GM23338 (cell line): ENCODE data around the gene FTO. TPM values are rescaled to one million over a fixed set of nuclear protein-coding genes. Genes with fewer than 3 reads are reported as not detected.

ENCODE experiments used
- ATAC-seq: fragments of 200-7000 bp; cut with Tn5 transposase; 3 replicates; pipeline ENCODE4 v1.9.1; 2020
- DNase-seq: peaks from one replicate; pipeline ENCODE4 v3.0.0-alpha.2; 2015; ENCODE audit warnings: low spot score
- H2AFZ ChIP-seq: fragments of 200-600 bp; sonication (generic); 2 replicates; pipeline ENCODE4 v1.8.0; 2016; ENCODE audit warnings: antibody characterized with exemption, mild to moderate bottlenecking, moderate library complexity
- H3F3A ChIP-seq: fragments of 200-600 bp; sonication (generic); replicated peaks from 2 replicates; pipeline ENCODE4 v1.8.0; 2017; ENCODE audit warnings: antibody characterized with exemption, mixed run types, low read depth
- H3K27ac ChIP-seq: fragments of 200-600 bp; sonication (generic); 2 replicates; pipeline ENCODE4 v1.6.1; 2016; ENCODE audit warnings: low read depth
- H3K27me3 ChIP-seq: fragments of 200-600 bp; sonication (generic); 2 replicates; pipeline ENCODE4 v1.8.0; 2016; ENCODE audit warnings: mild to moderate bottlenecking, mixed run types, moderate library complexity; ENCODE audit not compliant: insufficient read depth
- H3K36me3 ChIP-seq: fragments of 200-600 bp; sonication (generic); 2 replicates; pipeline ENCODE4 v1.8.0; 2016; ENCODE audit warnings: mild to moderate bottlenecking; ENCODE audit not compliant: insufficient read depth
- H3K4me1 ChIP-seq: fragments of 200-600 bp; sonication (generic); 2 replicates; pipeline ENCODE4 v1.8.0; 2016; ENCODE audit warnings: mild to moderate bottlenecking, moderate library complexity; ENCODE audit not compliant: insufficient read depth
- H3K4me2 ChIP-seq: fragments of 200-600 bp; sonication (generic); 2 replicates; pipeline ENCODE4 v1.7.1; 2017; ENCODE audit warnings: mixed run types
- H3K4me3 ChIP-seq: fragments of 200-600 bp; sonication (generic); 2 replicates; pipeline ENCODE4 v1.6.1; 2016; ENCODE audit warnings: mixed run types
- H3K79me2 ChIP-seq: fragments of 200-600 bp; sonication (generic); replicated peaks from 2 replicates; pipeline ENCODE4 v1.8.0; 2017; ENCODE audit warnings: mild to moderate bottlenecking; ENCODE audit not compliant: insufficient read depth
- H3K9me2 ChIP-seq: fragments of 200-600 bp; sonication (generic); 2 replicates; pipeline ENCODE4 v1.8.0; 2017; ENCODE audit not compliant: insufficient read depth
- H4K20me1 ChIP-seq: fragments of 200-600 bp; sonication (generic); replicated peaks from 2 replicates; pipeline ENCODE4 v1.8.0; 2017; ENCODE audit warnings: mild to moderate bottlenecking; ENCODE audit not compliant: insufficient read depth
- H3K27ac Mint-ChIP-seq: 2 replicates; pipeline ENCODE4 v1.8.0; 2020; ENCODE audit warnings: inconsistent platforms, mild to moderate bottlenecking, moderate library complexity, mixed read lengths
- H3K27me3 Mint-ChIP-seq: 3 replicates; pipeline ENCODE4 v1.8.0; 2022; ENCODE audit warnings: low read depth, mild to moderate bottlenecking, moderate library complexity, mixed read lengths, inconsistent platforms; ENCODE audit not compliant: insufficient read depth, poor library complexity
- H3K36me3 Mint-ChIP-seq: 3 replicates; pipeline ENCODE4 v1.8.0; 2021; ENCODE audit warnings: low read depth, mild to moderate bottlenecking, inconsistent platforms, moderate library complexity, mixed read lengths
- H3K4me1 Mint-ChIP-seq: 3 replicates; pipeline ENCODE4 v1.8.0; 2020; ENCODE audit warnings: mild to moderate bottlenecking, inconsistent platforms, mixed read lengths
- H3K4me3 Mint-ChIP-seq: 3 replicates; pipeline ENCODE4 v1.8.0; 2021; ENCODE audit warnings: moderate library complexity, mild to moderate bottlenecking, inconsistent platforms, mixed read lengths
- H3K9me3 Mint-ChIP-seq: 3 replicates; pipeline ENCODE4 v1.8.0; 2020; ENCODE audit warnings: moderate library complexity, mild to moderate bottlenecking, inconsistent platforms, mixed read lengths
- CREB1 ChIP-seq: fragments of 250-450 bp; sonication (Bioruptor Pico); IDR thresholded peaks from 2 replicates; pipeline ENCODE4 v1.5.0; 2020; ENCODE audit warnings: low read depth, mild to moderate bottlenecking, moderate library complexity
- EZH2 ChIP-seq: fragments of 200-600 bp; sonication (generic); IDR thresholded peaks from one replicate; pipeline ENCODE4 v1.8.0; 2017; ENCODE audit warnings: antibody characterized with exemption, mild to moderate bottlenecking, low read depth; ENCODE audit not compliant: unreplicated experiment
- EZH2phosphoT487 ChIP-seq: fragments of 200-600 bp; sonication (generic); IDR thresholded peaks from one replicate; pipeline ENCODE4 v1.8.1; 2018; ENCODE audit warnings: antibody characterized with exemption; ENCODE audit not compliant: unreplicated experiment
- JUNB ChIP-seq: IDR thresholded peaks from one replicate; pipeline ENCODE4 v1.6.1; 2016; ENCODE audit warnings: antibody characterized with exemption; ENCODE audit not compliant: unreplicated experiment
- NANOG ChIP-seq: IDR thresholded peaks from 2 replicates; pipeline ENCODE4 v1.6.1; 2016; ENCODE audit warnings: antibody characterized with exemption, borderline replicate concordance
- POLR2AphosphoS5 ChIP-seq: IDR thresholded peaks from 2 replicates; pipeline ENCODE4 v1.6.1; 2016; ENCODE audit warnings: antibody characterized with exemption, low read depth
- STAT1 ChIP-seq: IDR thresholded peaks from one replicate; pipeline ENCODE4 v1.6.1; 2016; ENCODE audit warnings: antibody characterized with exemption; ENCODE audit not compliant: unreplicated experiment
- ZNF114 ChIP-seq: fragments of 250-450 bp; sonication (Bioruptor Pico); IDR thresholded peaks from 2 replicates; pipeline ENCODE4 v1.5.0; 2020; ENCODE audit warnings: mild to moderate bottlenecking, moderate library complexity
- ZNF331 ChIP-seq: fragments of 250-450 bp; sonication (Bioruptor Pico); IDR thresholded peaks from 2 replicates; pipeline ENCODE4 v1.5.0; 2020; ENCODE audit warnings: low read depth, mild to moderate bottlenecking, moderate library complexity
- polyA plus RNA-seq: library from polyadenylated mRNA; unstranded; fragments of >200 nt; fragmentation: Nextera tagmentation; extraction: Ambion mirVana; gene quantifications from 2 replicates; pipeline ENCODE4 v1.2.1, GENCODE V29; 2016
- total RNA-seq: library from RNA; depleted of rRNA; stranded (reverse); fragments of >200 nt; shearing (Covaris generic); gene quantifications from 2 replicates; pipeline ENCODE4 v1.2.3, GENCODE V29; 2014
- TF ChIP-seq, protein P1 (sequence below), 2 experiments: fragments of 200-600 bp in 1 of 2; sonication (generic) in 1 of 2; conservative IDR thresholded peaks; 2 replicates each; pipeline versions ENCODE4 v1.5.1 to v1.6.1; 2016 to 2017; ENCODE audit warnings: antibody characterized with exemption in 2 of 2, low read depth in 2 of 2, mild to moderate bottlenecking in 2 of 2, moderate library complexity in 1 of 2
- TF ChIP-seq, protein P2 (sequence below): IDR thresholded peaks from one replicate; pipeline ENCODE4 v1.6.1; 2018; ENCODE audit warnings: antibody characterized with exemption; ENCODE audit not compliant: unreplicated experiment
- TF ChIP-seq, protein P3 (sequence below): fragments of 250-450 bp; sonication (Bioruptor Pico); IDR thresholded peaks from 2 replicates; pipeline ENCODE4 v1.5.0; 2020; ENCODE audit warnings: mild to moderate bottlenecking, moderate library complexity
- TF ChIP-seq, protein P4 (sequence below): IDR thresholded peaks from 2 replicates; pipeline ENCODE4 v1.6.1; 2016; ENCODE audit warnings: antibody characterized with exemption

FTO gene
- total and polyA plus RNA-seq, 2 experiments from 2014 or later, result 17.7 to 69.6 TPM

DNA sequence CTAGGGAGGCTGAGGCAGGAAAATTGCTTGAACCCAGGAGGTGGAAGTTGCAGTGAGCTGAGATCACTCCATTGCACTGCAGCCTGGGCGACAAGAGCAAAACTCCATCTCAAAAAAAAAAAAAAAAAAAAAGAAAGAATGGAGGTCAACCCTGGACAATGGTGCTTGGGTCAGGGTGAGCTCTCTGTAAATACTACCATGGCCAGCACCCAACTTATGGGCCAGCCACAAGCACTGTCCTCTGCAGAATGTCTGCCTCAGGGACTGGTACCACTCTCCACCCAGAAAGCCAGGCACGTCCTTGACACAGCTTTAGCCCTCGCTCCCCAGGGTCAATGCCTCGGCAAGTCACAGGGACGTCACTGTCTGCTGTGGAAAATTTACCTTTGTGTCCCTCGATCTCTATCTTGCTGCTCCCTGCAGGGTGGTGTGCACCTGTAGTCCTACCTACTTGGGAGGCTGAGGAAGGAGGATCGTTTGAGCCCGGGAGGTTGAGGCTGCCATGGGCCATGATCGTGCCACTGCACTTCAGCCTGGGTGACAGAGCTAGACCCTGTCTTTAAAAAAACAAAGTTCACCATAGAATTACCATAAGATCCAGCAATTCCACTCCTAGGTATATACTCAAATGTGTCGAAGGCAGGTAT lies 459.4 kb downstream of the FTO start:
- no peak overlapping the region for H3K4me3 Mint-ChIP-seq
- no peak overlapping the region for H3K4me3 ChIP-seq

More for the DNA sequence above, 459.4 kb downstream of the FTO start:
- Histone ChIP-seq H3K27ac (no peak overlapping the region), H3K9me2 (no peaks in the 10 kb centered on the region; the same call in 1 of the 2 replicates), H3K4me2 (no peak overlapping the region), H3K4me1 (no peaks in the 10 kb centered on the region), H3K27me3 (no peaks in the 10 kb centered on the region), H3K79me2 (no peaks in the 10 kb centered on the region), H3F3A (no peaks in the 10 kb centered on the region), H3K36me3 (no peaks in the 10 kb centered on the region), H4K20me1 (no peaks in the 10 kb centered on the region), H2AFZ (no peak overlapping the region)
- no peak for TF ChIP-seq EZH2
- TF ChIP-seq, protein P1, sequence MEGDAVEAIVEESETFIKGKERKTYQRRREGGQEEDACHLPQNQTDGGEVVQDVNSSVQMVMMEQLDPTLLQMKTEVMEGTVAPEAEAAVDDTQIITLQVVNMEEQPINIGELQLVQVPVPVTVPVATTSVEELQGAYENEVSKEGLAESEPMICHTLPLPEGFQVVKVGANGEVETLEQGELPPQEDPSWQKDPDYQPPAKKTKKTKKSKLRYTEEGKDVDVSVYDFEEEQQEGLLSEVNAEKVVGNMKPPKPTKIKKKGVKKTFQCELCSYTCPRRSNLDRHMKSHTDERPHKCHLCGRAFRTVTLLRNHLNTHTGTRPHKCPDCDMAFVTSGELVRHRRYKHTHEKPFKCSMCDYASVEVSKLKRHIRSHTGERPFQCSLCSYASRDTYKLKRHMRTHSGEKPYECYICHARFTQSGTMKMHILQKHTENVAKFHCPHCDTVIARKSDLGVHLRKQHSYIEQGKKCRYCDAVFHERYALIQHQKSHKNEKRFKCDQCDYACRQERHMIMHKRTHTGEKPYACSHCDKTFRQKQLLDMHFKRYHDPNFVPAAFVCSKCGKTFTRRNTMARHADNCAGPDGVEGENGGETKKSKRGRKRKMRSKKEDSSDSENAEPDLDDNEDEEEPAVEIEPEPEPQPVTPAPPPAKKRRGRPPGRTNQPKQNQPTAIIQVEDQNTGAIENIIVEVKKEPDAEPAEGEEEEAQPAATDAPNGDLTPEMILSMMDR (conservative IDR thresholded peaks at IDR 0.05; ENCODE audit: low read depth in 2 of 2), result no peak
- TF ChIP-seq POLR2AphosphoS5, result no peak
- TF ChIP-seq JUNB, result no peak
- TF ChIP-seq, protein P2, sequence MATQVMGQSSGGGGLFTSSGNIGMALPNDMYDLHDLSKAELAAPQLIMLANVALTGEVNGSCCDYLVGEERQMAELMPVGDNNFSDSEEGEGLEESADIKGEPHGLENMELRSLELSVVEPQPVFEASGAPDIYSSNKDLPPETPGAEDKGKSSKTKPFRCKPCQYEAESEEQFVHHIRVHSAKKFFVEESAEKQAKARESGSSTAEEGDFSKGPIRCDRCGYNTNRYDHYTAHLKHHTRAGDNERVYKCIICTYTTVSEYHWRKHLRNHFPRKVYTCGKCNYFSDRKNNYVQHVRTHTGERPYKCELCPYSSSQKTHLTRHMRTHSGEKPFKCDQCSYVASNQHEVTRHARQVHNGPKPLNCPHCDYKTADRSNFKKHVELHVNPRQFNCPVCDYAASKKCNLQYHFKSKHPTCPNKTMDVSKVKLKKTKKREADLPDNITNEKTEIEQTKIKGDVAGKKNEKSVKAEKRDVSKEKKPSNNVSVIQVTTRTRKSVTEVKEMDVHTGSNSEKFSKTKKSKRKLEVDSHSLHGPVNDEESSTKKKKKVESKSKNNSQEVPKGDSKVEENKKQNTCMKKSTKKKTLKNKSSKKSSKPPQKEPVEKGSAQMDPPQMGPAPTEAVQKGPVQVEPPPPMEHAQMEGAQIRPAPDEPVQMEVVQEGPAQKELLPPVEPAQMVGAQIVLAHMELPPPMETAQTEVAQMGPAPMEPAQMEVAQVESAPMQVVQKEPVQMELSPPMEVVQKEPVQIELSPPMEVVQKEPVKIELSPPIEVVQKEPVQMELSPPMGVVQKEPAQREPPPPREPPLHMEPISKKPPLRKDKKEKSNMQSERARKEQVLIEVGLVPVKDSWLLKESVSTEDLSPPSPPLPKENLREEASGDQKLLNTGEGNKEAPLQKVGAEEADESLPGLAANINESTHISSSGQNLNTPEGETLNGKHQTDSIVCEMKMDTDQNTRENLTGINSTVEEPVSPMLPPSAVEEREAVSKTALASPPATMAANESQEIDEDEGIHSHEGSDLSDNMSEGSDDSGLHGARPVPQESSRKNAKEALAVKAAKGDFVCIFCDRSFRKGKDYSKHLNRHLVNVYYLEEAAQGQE, result no peak
- TF ChIP-seq EZH2phosphoT487, result no peak
- TF ChIP-seq ZNF331 (CRISPR knock-in tag), result no peak
- TF ChIP-seq NANOG, result no peak
- no peak for TF ChIP-seq STAT1
- TF ChIP-seq, protein P3, sequence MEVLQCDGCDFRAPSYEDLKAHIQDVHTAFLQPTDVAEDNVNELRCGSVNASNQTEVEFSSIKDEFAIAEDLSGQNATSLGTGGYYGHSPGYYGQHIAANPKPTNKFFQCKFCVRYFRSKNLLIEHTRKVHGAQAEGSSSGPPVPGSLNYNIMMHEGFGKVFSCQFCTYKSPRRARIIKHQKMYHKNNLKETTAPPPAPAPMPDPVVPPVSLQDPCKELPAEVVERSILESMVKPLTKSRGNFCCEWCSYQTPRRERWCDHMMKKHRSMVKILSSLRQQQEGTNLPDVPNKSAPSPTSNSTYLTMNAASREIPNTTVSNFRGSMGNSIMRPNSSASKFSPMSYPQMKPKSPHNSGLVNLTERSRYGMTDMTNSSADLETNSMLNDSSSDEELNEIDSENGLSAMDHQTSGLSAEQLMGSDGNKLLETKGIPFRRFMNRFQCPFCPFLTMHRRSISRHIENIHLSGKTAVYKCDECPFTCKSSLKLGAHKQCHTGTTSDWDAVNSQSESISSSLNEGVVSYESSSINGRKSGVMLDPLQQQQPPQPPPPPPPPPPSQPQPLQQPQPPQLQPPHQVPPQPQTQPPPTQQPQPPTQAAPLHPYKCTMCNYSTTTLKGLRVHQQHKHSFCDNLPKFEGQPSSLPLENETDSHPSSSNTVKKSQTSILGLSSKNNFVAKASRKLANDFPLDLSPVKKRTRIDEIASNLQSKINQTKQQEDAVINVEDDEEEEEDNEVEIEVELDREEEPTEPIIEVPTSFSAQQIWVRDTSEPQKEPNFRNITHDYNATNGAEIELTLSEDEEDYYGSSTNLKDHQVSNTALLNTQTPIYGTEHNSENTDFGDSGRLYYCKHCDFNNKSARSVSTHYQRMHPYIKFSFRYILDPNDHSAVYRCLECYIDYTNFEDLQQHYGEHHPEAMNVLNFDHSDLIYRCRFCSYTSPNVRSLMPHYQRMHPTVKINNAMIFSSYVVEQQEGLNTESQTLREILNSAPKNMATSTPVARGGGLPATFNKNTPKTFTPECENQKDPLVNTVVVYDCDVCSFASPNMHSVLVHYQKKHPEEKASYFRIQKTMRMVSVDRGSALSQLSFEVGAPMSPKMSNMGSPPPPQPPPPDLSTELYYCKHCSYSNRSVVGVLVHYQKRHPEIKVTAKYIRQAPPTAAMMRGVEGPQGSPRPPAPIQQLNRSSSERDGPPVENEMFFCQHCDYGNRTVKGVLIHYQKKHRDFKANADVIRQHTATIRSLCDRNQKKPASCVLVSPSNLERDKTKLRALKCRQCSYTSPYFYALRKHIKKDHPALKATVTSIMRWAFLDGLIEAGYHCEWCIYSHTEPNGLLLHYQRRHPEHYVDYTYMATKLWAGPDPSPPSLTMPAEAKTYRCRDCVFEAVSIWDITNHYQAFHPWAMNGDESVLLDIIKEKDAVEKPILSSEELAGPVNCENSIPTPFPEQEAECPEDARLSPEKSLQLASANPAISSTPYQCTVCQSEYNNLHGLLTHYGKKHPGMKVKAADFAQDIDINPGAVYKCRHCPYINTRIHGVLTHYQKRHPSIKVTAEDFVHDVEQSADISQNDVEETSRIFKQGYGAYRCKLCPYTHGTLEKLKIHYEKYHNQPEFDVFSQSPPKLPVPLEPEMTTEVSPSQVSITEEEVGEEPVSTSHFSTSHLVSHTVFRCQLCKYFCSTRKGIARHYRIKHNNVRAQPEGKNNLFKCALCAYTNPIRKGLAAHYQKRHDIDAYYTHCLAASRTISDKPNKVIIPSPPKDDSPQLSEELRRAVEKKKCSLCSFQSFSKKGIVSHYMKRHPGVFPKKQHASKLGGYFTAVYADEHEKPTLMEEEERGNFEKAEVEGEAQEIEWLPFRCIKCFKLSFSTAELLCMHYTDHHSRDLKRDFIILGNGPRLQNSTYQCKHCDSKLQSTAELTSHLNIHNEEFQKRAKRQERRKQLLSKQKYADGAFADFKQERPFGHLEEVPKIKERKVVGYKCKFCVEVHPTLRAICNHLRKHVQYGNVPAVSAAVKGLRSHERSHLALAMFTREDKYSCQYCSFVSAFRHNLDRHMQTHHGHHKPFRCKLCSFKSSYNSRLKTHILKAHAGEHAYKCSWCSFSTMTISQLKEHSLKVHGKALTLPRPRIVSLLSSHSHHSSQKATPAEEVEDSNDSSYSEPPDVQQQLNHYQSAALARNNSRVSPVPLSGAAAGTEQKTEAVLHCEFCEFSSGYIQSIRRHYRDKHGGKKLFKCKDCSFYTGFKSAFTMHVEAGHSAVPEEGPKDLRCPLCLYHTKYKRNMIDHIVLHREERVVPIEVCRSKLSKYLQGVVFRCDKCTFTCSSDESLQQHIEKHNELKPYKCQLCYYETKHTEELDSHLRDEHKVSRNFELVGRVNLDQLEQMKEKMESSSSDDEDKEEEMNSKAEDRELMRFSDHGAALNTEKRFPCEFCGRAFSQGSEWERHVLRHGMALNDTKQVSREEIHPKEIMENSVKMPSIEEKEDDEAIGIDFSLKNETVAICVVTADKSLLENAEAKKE, result no peak
- no peak for TF ChIP-seq CREB1 (CRISPR knock-in tag)
- TF ChIP-seq, protein P4, sequence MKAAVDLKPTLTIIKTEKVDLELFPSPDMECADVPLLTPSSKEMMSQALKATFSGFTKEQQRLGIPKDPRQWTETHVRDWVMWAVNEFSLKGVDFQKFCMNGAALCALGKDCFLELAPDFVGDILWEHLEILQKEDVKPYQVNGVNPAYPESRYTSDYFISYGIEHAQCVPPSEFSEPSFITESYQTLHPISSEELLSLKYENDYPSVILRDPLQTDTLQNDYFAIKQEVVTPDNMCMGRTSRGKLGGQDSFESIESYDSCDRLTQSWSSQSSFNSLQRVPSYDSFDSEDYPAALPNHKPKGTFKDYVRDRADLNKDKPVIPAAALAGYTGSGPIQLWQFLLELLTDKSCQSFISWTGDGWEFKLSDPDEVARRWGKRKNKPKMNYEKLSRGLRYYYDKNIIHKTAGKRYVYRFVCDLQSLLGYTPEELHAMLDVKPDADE, result no peak
- TF ChIP-seq ZNF114 (CRISPR knock-in tag), result no peak
- H3K36me3 Mint-ChIP-seq, result no peaks in the 10 kb centered on the region
- H3K9me3 Mint-ChIP-seq, result peaks cover 4% of the 10 kb centered on the region; the same call in 2 of the 3 replicates
- ATAC-seq, result no peak
- DNase-seq, result no peak
- H3K27me3 Mint-ChIP-seq, result no peaks in the 10 kb centered on the region
- H3K4me1 Mint-ChIP-seq, result no peaks in the 10 kb centered on the region
- no peak overlapping the region for H3K27ac Mint-ChIP-seq
